ENCODE data around the gene RBPJ.

DNA sequence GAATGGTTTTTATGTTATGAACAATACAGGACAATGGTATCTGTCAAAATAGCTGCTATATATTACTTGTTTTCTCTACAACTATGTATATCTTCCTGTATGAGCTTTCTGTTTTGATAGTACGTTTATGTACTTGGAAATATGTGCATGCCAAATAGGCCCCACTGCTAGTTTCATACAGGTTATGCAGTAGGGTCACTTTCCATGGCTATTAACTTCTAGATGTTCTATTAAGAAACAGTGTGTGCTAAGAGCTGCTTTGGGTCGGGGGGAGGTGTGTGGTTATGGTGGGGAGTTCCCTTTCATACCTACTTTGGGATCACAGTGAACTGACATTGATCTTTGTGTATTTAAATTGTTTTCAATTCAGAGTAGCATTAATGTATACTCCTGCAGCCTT, 30.9 kb downstream of the RBPJ start:
- TF ChIP-seq, protein P1, sequence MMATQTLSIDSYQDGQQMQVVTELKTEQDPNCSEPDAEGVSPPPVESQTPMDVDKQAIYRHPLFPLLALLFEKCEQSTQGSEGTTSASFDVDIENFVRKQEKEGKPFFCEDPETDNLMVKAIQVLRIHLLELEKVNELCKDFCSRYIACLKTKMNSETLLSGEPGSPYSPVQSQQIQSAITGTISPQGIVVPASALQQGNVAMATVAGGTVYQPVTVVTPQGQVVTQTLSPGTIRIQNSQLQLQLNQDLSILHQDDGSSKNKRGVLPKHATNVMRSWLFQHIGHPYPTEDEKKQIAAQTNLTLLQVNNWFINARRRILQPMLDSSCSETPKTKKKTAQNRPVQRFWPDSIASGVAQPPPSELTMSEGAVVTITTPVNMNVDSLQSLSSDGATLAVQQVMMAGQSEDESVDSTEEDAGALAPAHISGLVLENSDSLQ (IDR thresholded peaks at IDR 0.05): no peak
- TF ChIP-seq SP1 (IDR thresholded peaks at IDR 0.05) (no peak), HDGF (IDR thresholded peaks at IDR 0.05; ENCODE audit: borderline replicate concordance) (no peak), ELF4 (IDR thresholded peaks at IDR 0.05) (no peak), CTBP1 (IDR thresholded peaks at IDR 0.05; ENCODE audit: borderline replicate concordance) (no peak), FOXM1 (IDR thresholded peaks at IDR 0.05; ENCODE audit: borderline replicate concordance) (no peak), BHLHE40 (IDR thresholded peaks at IDR 0.05; ENCODE audit: borderline replicate concordance) (no peak), SUZ12 (IDR thresholded peaks at IDR 0.05) (no peak), ARNT (IDR thresholded peaks at IDR 0.05) (no peak), TARDBP (IDR thresholded peaks at IDR 0.05) (no peak), FOXK2 (IDR thresholded peaks at IDR 0.05) (no peak)
